Rectal smooth muscle tissue (tissue), 1 donor: ENCODE results near the gene TLNRD1.
A peak's percentile ranks its signal among the peaks of the same experiment; 100 is the strongest.

Source experiments
- H3K27ac ChIP-seq: one replicate; pipeline ENCODE4 v1.7.0; 2013; ENCODE audit warnings: low read depth, low read length, inconsistent platforms
- H3K27me3 ChIP-seq: one replicate; pipeline ENCODE4 v1.7.0; 2013; ENCODE audit warnings: low read length; ENCODE audit not compliant: control insufficient read depth, insufficient read depth
- H3K36me3 ChIP-seq: one replicate; pipeline ENCODE4 v1.7.0; 2013; ENCODE audit warnings: low read length; ENCODE audit not compliant: control insufficient read depth, insufficient read depth
- H3K4me1 ChIP-seq: one replicate; pipeline ENCODE4 v1.7.0; 2013; ENCODE audit warnings: low read length; ENCODE audit not compliant: control insufficient read depth, insufficient read depth
- H3K4me3 ChIP-seq: one replicate; pipeline ENCODE4 v1.7.0; 2013; ENCODE audit warnings: low read length
- H3K9ac ChIP-seq: one replicate; pipeline ENCODE4 v1.7.0; 2013; ENCODE audit warnings: low read length

Gene TLNRD1

DNA sequence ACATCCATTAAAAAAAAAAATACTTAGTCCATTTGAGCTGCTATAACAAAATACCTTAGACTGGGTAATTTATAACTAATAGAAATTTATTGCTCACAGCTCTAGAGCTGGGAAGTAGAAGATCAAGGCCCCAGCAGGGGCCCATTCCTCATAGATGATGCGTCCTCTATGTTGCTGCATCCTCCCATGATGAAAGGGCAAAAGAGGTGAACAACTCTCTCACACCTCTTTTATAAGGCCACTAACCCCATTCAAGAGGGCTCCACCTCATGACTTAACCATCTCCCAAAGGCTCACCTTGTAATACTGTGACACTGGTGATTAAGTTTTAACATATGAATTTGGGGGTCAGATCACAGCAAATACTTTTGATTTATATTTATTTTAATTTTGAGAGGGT is 3.0 kb upstream of the TLNRD1 start:
- Histone ChIP-seq H3K9ac (no peak overlapping the region), H3K36me3 (no peaks in the 10 kb centered on the region), H3K27ac (no peak overlapping the region), H3K4me1 (peaks cover 10% of the 10 kb centered on the region), H3K27me3 (no peaks in the 10 kb centered on the region), H3K4me3 (no peak overlapping the region)

DNA sequence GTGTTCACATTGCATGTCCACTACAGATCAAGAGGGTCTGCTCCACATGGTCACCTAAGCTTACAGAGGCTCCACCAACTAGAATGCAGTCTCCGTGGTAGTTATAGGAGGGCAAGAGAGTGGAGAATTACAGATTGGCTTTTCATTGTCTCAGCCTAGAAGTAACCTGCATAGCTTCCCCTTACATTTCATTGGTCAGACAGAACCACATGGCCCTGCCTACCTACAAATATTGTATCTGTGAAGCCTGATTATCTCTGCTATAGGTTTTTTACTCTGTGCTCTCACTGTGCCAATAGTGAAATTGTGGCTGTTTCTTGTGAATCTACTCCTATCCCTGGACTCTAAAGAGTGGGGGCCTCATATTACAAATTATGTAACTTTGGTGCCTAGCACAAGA is 2.5 kb upstream of the TLNRD1 start:
- Histone ChIP-seq H3K4me3 (no peak overlapping the region), H3K36me3 (no peaks in the 10 kb centered on the region), H3K9ac (no peak overlapping the region), H3K27me3 (no peaks in the 10 kb centered on the region), H3K4me1 (peaks cover 14% of the 10 kb centered on the region), H3K27ac (no peak overlapping the region)

DNA sequence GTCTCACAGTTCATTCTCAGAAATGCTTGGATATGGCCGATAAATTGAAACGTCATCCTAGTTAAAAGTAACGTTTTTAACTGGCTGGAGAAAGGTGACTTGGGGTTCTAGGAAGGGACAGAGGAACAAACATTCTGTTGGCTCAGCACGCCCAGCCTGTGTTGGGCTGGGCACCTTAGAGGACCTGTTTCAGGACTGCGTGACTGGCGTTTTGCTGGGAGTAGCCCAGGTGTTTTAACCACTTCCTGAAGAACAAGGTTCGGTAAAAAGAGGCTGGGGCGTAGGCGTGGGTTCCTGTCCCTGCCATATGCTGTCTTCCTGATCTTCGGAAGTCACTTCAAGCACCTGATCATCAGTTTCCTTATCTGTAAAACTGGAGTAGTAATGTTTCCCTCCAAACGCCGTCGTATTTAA is 1.1 kb upstream of the TLNRD1 start:
- peak overlapping the region; percentile 61 for H3K4me3 ChIP-seq
- peaks cover 18% of the 10 kb centered on the region for H3K4me1 ChIP-seq
- peak overlapping the region; percentile 92 for H3K27ac ChIP-seq
- H3K9ac ChIP-seq, result peak overlapping the region; percentile 77
- H3K36me3 ChIP-seq, result no peaks in the 10 kb centered on the region
- no peaks in the 10 kb centered on the region for H3K27me3 ChIP-seq

DNA sequence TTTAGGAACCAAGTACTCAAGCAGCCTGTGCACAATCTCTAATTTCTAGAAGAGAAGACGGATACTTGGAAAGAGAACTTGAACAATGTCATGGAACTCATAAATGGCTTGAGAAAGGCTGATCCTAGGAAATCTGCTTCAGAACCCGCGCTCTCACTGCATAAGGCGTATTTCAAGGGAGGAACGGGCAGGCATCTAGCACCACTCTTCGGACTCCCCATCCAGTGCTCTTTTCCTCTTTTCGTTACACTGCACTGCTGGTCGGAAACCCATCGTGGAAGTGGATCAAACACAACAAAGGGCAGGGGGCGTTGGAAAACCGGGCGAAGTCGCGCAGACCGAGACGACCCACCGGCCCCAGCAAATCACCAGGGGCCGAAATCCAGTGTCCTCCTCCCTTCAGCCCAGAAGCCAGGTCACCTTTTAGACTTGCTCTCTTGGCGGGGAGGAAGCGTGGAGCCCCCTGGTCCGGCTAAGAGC is 539 bp upstream of the TLNRD1 start:
- H3K4me3 ChIP-seq, result peak overlapping the region; percentile 61
- peak overlapping the region; percentile 92 for H3K27ac ChIP-seq
- H3K36me3 ChIP-seq, result no peaks in the 10 kb centered on the region
- peak overlapping the region; percentile 77 for H3K9ac ChIP-seq
- no peaks in the 10 kb centered on the region for H3K27me3 ChIP-seq
- peaks cover 18% of the 10 kb centered on the region for H3K4me1 ChIP-seq

DNA sequence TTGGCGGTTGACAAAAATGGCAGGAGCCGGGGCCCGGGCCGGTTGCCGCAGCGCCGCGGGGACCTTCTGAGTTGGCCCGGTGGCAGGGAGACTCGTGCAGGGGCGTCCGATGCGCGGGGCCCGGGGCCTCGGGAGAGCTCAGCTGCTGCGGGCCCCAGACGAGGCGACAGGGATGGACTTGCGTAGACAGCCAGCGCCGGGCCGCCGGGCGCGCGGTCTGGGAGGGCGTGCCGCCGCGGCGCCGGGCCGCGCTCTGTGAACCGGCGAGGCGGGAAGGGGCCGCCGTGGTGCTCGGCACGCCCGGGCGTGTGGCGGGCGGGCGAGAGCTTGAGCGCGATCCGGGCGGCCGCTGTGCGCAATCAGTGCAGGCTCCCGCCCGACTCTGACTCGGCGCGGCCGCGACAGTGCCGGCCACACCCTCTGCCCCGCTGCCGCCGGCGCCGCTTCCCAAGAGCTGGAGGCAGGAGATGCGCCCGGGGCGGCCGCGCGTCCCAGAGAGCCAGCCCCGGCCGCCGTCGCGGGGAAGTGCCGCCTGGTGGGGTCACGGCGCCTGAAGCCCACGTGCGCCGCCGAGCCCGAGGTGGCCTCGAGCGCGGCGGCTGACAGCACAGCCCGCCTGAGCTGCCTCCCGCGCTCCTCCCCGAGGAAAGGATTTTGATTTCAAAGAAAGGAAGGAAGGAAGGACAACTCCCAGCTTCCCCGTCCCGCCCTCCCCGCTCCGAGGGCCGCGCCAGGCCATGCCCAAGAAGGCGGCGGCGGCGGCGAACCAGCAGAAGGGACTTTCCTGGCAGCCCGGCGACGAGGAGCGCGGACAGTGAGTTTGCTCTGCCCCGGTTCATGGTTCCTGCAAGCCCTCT is 657 bp downstream of the TLNRD1 start:
- H3K36me3 ChIP-seq, result no peaks in the 10 kb centered on the region
- peak overlapping the region; percentile 64 for H3K9ac ChIP-seq
- no peaks in the 10 kb centered on the region for H3K27me3 ChIP-seq
- H3K27ac ChIP-seq, result peak overlapping the region; percentile 92
- peak overlapping the region; percentile 61 for H3K4me3 ChIP-seq
- peaks cover 18% of the 10 kb centered on the region for H3K4me1 ChIP-seq

DNA sequence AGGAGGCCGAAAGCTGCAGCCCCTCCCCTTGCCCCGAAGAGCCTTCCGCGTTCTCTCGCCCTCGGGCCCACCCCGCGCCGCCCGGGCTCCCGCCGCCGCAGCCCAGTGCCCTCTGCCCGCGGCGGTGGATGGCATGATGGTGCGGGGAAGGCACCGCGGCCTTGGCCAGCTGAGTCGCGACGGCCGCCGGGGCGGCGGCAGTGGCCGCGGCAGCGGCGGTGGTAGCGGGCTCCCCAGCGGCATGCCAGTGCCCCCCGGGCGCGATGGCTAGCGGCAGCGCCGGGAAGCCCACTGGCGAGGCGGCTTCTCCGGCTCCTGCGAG is 1.2 kb downstream of the TLNRD1 start:
- Histone ChIP-seq H3K9ac (no peak overlapping the region), H3K4me1 (peaks cover 18% of the 10 kb centered on the region), H3K36me3 (no peaks in the 10 kb centered on the region), H3K4me3 (peak overlapping the region; percentile 61), H3K27ac (peak overlapping the region; percentile 92), H3K27me3 (no peaks in the 10 kb centered on the region)

DNA sequence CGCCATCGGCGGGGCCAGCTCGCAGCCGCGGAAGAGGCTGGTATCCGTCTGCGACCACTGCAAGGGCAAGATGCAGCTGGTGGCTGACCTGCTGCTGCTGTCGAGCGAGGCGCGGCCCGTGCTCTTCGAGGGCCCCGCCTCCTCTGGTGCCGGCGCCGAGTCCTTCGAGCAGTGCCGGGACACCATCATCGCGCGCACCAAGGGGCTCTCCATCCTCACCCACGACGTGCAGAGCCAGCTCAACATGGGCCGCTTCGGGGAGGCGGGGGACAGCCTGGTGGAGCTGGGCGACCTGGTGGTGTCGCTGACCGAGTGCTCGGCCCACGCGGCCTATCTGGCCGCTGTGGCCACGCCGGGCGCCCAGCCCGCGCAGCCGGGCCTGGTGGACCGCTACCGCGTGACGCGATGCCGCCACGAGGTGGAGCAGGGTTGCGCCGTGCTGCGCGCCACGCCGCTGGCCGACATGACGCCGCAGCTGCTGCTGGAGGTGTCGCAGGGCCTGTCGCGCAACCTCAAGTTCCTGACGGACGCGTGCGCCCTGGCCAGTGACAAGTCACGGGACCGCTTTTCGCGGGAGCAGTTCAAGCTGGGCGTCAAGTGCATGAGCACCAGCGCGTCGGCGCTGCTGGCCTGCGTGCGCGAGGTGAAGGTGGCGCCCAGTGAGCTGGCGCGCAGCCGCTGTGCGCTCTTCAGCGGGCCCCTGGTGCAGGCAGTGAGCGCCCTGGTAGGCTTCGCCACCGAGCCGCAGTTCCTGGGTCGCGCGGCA is 1.8 kb downstream of the TLNRD1 start:
- Histone ChIP-seq H3K9ac (no peak overlapping the region), H3K4me3 (peak overlapping the region; percentile 61), H3K27ac (peak overlapping the region; percentile 92), H3K27me3 (no peaks in the 10 kb centered on the region), H3K4me1 (peaks cover 18% of the 10 kb centered on the region), H3K36me3 (no peaks in the 10 kb centered on the region)

DNA sequence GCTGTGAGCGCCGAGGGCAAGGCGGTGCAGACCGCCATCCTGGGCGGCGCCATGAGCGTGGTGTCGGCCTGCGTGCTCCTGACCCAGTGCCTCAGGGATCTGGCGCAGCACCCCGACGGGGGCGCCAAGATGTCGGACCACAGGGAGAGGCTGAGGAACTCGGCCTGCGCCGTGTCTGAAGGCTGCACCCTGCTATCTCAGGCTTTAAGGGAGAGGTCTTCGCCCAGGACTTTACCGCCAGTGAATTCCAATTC is 2.3 kb downstream of the TLNRD1 start:
- H3K4me1 ChIP-seq, result peaks cover 18% of the 10 kb centered on the region
- H3K4me3 ChIP-seq, result peak overlapping the region; percentile 61
- H3K27ac ChIP-seq, result no peak overlapping the region

DNA sequence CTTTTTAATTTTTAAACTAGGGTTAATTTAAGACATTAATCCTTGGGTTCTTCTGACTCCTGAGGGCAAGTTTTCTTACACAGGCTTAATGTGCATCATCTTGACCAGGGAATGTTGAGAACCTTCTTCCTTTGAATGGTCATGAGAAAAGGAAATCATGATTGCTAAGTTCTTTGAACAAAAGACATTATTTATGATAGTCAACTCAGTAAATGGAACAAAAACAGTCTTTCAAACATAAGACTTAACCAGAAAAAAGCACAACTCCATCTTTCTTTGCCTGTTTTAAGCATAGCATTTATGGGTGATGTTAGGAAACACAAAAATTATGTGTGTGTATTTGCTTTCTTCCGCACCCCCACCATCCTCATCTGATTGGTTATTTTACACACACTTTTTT is 5.4 kb downstream of the TLNRD1 start:
- Histone ChIP-seq H3K27ac (no peak overlapping the region), H3K4me1 (peaks cover 10% of the 10 kb centered on the region)

More for the DNA sequence above, 2.3 kb downstream of the TLNRD1 start:
- Histone ChIP-seq H3K36me3 (no peaks in the 10 kb centered on the region), H3K9ac (no peak overlapping the region), H3K27me3 (no peaks in the 10 kb centered on the region)

DNA sequence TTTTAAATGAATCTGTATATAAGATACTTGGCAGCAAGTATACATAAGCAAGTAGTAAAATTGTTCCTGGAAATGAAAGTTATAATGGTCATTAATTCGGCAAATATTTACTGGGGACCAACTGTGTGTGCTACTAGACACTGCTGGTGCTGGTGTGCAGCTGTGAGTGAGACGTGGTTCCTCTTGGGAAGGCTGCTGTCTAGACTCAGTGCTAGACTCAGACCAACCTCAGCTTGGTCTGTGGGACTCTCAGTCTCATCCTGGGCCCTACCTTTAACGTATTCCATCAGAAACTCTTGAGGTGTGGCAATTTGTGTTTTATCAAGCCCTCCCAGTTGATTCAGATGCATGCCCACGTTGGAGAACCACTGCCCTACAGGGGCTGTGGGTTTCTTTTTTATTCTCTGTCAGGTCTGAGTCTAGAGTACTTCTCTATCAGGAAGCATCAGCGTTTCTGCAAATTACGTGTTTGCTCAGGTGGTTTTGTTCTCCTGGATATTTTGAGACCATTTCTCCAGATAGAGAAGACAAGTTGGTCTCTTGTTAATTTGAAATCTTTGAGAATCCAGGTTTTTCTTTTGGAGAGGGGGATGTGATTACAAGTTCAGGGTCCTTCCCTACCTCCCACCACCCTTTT is 6.8 kb downstream of the TLNRD1 start:
- no peaks in the 10 kb centered on the region for H3K36me3 ChIP-seq
- H3K27me3 ChIP-seq, result no peaks in the 10 kb centered on the region
- H3K27ac ChIP-seq, result no peak overlapping the region
- no peak overlapping the region for H3K4me3 ChIP-seq
- H3K4me1 ChIP-seq, result peaks cover 9% of the 10 kb centered on the region
- no peak overlapping the region for H3K9ac ChIP-seq

More for the DNA sequence above, 5.4 kb downstream of the TLNRD1 start:
- Histone ChIP-seq H3K27me3 (no peaks in the 10 kb centered on the region), H3K36me3 (no peaks in the 10 kb centered on the region), H3K4me3 (no peak overlapping the region), H3K9ac (no peak overlapping the region)

DNA sequence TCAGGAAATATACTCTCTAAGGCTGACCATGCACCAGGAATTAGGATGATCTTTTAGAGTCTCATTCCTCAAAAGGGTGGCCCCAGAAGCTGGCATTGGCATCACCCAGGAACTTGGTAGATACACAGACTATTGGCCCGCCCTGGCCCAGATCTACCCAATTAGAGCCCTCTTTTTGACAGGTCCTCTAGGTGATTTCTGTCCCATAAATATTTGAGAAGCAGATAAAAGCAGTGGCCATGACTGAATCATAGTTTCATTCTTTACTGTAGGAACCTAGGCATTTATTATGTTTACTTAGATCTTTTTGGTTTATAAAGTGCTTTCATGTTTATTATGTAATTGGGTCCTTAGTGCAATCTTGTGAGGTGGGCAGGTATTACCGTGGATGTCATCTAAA is 7.6 kb downstream of the TLNRD1 start:
- Histone ChIP-seq H3K36me3 (no peaks in the 10 kb centered on the region), H3K27me3 (no peaks in the 10 kb centered on the region), H3K4me1 (peaks cover 6% of the 10 kb centered on the region), H3K27ac (no peak overlapping the region), H3K4me3 (no peak overlapping the region), H3K9ac (no peak overlapping the region)

DNA sequence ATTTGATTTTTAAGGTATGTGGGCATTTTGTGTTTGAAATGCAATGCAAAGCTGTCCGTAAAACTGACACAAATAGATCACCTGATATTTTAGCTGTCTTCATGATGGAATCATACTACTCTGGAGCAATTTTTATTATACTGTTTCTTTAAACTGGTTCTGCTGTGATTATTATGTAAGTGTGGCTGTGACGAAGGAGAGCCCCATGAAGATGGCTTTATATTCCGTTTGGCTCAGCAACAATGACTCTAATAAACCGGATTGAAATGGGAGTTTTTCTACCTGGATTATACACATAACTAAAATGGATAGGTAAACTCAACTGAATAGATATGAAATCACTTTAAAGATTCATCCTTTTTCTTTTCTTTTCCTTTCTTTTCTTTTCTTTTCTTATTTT is 9.4 kb downstream of the TLNRD1 start:
- Histone ChIP-seq H3K9ac (no peak overlapping the region), H3K27ac (no peak overlapping the region), H3K36me3 (no peaks in the 10 kb centered on the region), H3K27me3 (no peaks in the 10 kb centered on the region), H3K4me3 (no peak overlapping the region), H3K4me1 (peaks cover 2% of the 10 kb centered on the region)
